Hepatocyte (in vitro differentiated cells): ENCODE results near the gene C10orf143.

Source experiments
- CTCF ChIP-seq: fragments of 200-600 bp; sonication (generic); IDR thresholded peaks from 2 replicates; pipeline ENCODE4 v1.5.1; 2016; ENCODE audit warnings: antibody characterized with exemption, mild to moderate bottlenecking; ENCODE audit not compliant: poor library complexity
- EZH2 ChIP-seq: fragments of 200-600 bp; sonication (generic); IDR thresholded peaks from 2 replicates; pipeline ENCODE4 v1.6.1; 2016; ENCODE audit warnings: antibody characterized with exemption, mild to moderate bottlenecking, borderline replicate concordance

GRCh38 chr10:130022511-130023299 lies 87.9 kb downstream of the C10orf143 start:
- no peak for TF ChIP-seq EZH2
- TF ChIP-seq CTCF = no peak
